Measurements from ENCODE around the gene TCP11L2.

Gene TCP11L2

DNA sequence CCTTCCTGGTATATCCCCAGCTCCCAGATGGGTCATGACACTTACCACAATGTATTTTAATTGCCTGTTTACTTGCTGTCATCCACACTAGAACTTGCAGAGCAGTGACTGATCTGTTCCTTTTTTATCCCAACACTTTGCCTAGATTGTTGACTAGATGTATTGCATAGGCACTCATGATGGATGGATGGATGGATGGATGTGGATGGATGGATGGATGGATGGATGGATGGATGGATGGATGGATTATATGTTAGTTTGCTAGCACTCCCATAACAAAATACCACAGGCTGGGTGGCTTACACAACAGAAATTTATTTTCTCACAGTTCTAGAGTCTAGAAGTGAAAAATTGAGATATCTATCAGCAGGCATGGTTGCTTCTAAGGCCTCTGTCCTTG lies 46.0 kb upstream of the TCP11L2 start:
- Histone ChIP-seq H3K27me3 (ENCODE audit: control insufficient read depth in 3 of 3, insufficient read depth in 3 of 3, low read depth in 1 of 3, low read length in 3 of 3) (peaks cover 0 to 8% (median 0%) of the 10 kb centered on the region in 3 experiments), H3K14ac (ENCODE audit: low read length) (no peak overlapping the region), H3K9me3 (replicated peaks in 1 of 2; ENCODE audit: control insufficient read depth in 2 of 2, insufficient read depth in 1 of 2, low read depth in 1 of 2, low read length in 2 of 2) (no peaks in the 10 kb centered on the region), H3K4ac (ENCODE audit: low read length) (no peak overlapping the region), H3K4me2 (ENCODE audit: insufficient read depth, low read length, poor library complexity, severe bottlenecking) (no peak overlapping the region), H3K9ac (ENCODE audit: low read depth, low read length, poor library complexity) (no peak overlapping the region), H3K4me1 (ENCODE audit: control insufficient read depth in 2 of 2, insufficient read depth in 1 of 2, low read depth in 1 of 2, low read length in 2 of 2) (peaks cover 13 to 14% of the 10 kb centered on the region in 2 donors), H2BK5ac (ENCODE audit: low read length) (no peak overlapping the region), H2AK5ac (ENCODE audit: low read depth, low read length) (no peak overlapping the region), H3K18ac (ENCODE audit: low read length) (no peak overlapping the region), H2AFZ (ENCODE audit: low read length) (no peak overlapping the region), H2BK15ac (ENCODE audit: low read length) (no peak overlapping the region), H2BK12ac (ENCODE audit: low read length) (no peak overlapping the region), H3K36me3 (replicated peaks in 1 of 2; ENCODE audit: control insufficient read depth in 2 of 2, insufficient read depth in 2 of 2, low read length in 2 of 2) (no peaks in the 10 kb centered on the region), H4K91ac (ENCODE audit: low read depth, low read length, poor library complexity) (no peak overlapping the region), H3K27ac (replicated peaks; ENCODE audit: low read length) (no peak overlapping the region), H3K79me1 (ENCODE audit: low read depth, low read length) (no peaks in the 10 kb centered on the region), H4K8ac (ENCODE audit: low read depth, low read length) (no peak overlapping the region), H3K4me3 (ENCODE audit: low read length in 2 of 2) (no peak overlapping the region), H2BK120ac (ENCODE audit: low read depth, low read length) (no peak overlapping the region), H3K23ac (ENCODE audit: low read depth, low read length, poor library complexity) (no peak overlapping the region)
- DNase-seq (ENCODE audit: low spot score): no peak

GRCh38 chr12:106258226-106258625 lies 44.3 kb upstream of the TCP11L2 start:
- Histone ChIP-seq H2AK5ac (ENCODE audit: low read depth, low read length) (no peak overlapping the region), H3K36me3 (replicated peaks in 1 of 2; ENCODE audit: control insufficient read depth in 2 of 2, insufficient read depth in 2 of 2, low read length in 2 of 2) (no peaks in the 10 kb centered on the region), H4K91ac (ENCODE audit: low read depth, low read length, poor library complexity) (no peak overlapping the region), H3K4ac (ENCODE audit: low read length) (no peak overlapping the region), H3K4me1 (ENCODE audit: control insufficient read depth in 2 of 2, insufficient read depth in 1 of 2, low read depth in 1 of 2, low read length in 2 of 2) (peaks cover 9 to 13% of the 10 kb centered on the region in 2 donors), H2BK5ac (ENCODE audit: low read length) (no peak overlapping the region), H3K14ac (ENCODE audit: low read length) (no peak overlapping the region), H4K8ac (ENCODE audit: low read depth, low read length) (no peak overlapping the region), H2BK120ac (ENCODE audit: low read depth, low read length) (no peak overlapping the region), H3K4me2 (ENCODE audit: insufficient read depth, low read length, poor library complexity, severe bottlenecking) (no peak overlapping the region), H3K23ac (ENCODE audit: low read depth, low read length, poor library complexity) (no peak overlapping the region), H3K4me3 (ENCODE audit: low read length in 2 of 2) (no peak overlapping the region), H2BK15ac (ENCODE audit: low read length) (no peak overlapping the region), H2AFZ (ENCODE audit: low read length) (no peak overlapping the region), H3K27me3 (ENCODE audit: control insufficient read depth in 3 of 3, insufficient read depth in 3 of 3, low read depth in 1 of 3, low read length in 3 of 3) (peaks cover 0 to 8% (median 0%) of the 10 kb centered on the region in 3 experiments), H2BK12ac (ENCODE audit: low read length) (no peak overlapping the region), H3K9ac (ENCODE audit: low read depth, low read length, poor library complexity) (no peak overlapping the region), H3K18ac (ENCODE audit: low read length) (no peak overlapping the region), H3K79me1 (ENCODE audit: low read depth, low read length) (no peaks in the 10 kb centered on the region), H3K27ac (replicated peaks; ENCODE audit: low read length) (no peak overlapping the region), H3K9me3 (replicated peaks in 1 of 2; ENCODE audit: control insufficient read depth in 2 of 2, insufficient read depth in 1 of 2, low read depth in 1 of 2, low read length in 2 of 2) (no peaks in the 10 kb centered on the region)
- WGBS, 2 donors (ENCODE audit: extremely low coverage in 2 of 2, insufficient read length in 2 of 2, insufficient replicate concordance in 1 of 2): no CpG with 5 or more reads among the region's 4 CpGs
- no peak for DNase-seq (ENCODE audit: low spot score)

- no peak overlapping the region for H4K8ac ChIP-seq (ENCODE audit: low read depth, low read length)
- H3K79me1 ChIP-seq (ENCODE audit: low read depth, low read length): no peaks in the 10 kb centered on the region
- peaks cover 0 to 8% (median 0%) of the 10 kb centered on the region in 3 experiments for H3K27me3 ChIP-seq (ENCODE audit: control insufficient read depth in 3 of 3, insufficient read depth in 3 of 3, low read depth in 1 of 3, low read length in 3 of 3)
- H2AK5ac ChIP-seq (ENCODE audit: low read depth, low read length): no peak overlapping the region
- H3K4me3 ChIP-seq (ENCODE audit: low read length in 2 of 2): no peak overlapping the region
- no peak overlapping the region for H2AFZ ChIP-seq (ENCODE audit: low read length)
- H3K14ac ChIP-seq (ENCODE audit: low read length): no peak overlapping the region
- H3K27ac ChIP-seq (replicated peaks; ENCODE audit: low read length): no peak overlapping the region
- no peak overlapping the region for H3K4me2 ChIP-seq (ENCODE audit: insufficient read depth, low read length, poor library complexity, severe bottlenecking)
- no peak overlapping the region for H2BK5ac ChIP-seq (ENCODE audit: low read length)
- H2BK12ac ChIP-seq (ENCODE audit: low read length): no peak overlapping the region
- WGBS, 2 donors (ENCODE audit: extremely low coverage in 2 of 2, insufficient read length in 2 of 2, insufficient replicate concordance in 1 of 2): no CpG with 5 or more reads among the region's 1 CpG
- H3K23ac ChIP-seq (ENCODE audit: low read depth, low read length, poor library complexity): no peak overlapping the region
- no peak overlapping the region for H2BK120ac ChIP-seq (ENCODE audit: low read depth, low read length)
- no peaks in the 10 kb centered on the region for H3K36me3 ChIP-seq (replicated peaks in 1 of 2; ENCODE audit: control insufficient read depth in 2 of 2, insufficient read depth in 2 of 2, low read length in 2 of 2)
- H4K91ac ChIP-seq (ENCODE audit: low read depth, low read length, poor library complexity): no peak overlapping the region
- H3K9me3 ChIP-seq (replicated peaks in 1 of 2; ENCODE audit: control insufficient read depth in 2 of 2, insufficient read depth in 1 of 2, low read depth in 1 of 2, low read length in 2 of 2): no peaks in the 10 kb centered on the region
- H3K4ac ChIP-seq (ENCODE audit: low read length): no peak overlapping the region
- no peak for DNase-seq (ENCODE audit: low spot score)
- H3K9ac ChIP-seq (ENCODE audit: low read depth, low read length, poor library complexity): no peak overlapping the region
- no peak overlapping the region for H3K18ac ChIP-seq (ENCODE audit: low read length)
- H3K4me1 ChIP-seq (ENCODE audit: control insufficient read depth in 2 of 2, insufficient read depth in 1 of 2, low read depth in 1 of 2, low read length in 2 of 2): peaks cover 9 to 12% of the 10 kb centered on the region in 2 donors
- H2BK15ac ChIP-seq (ENCODE audit: low read length): no peak overlapping the region
Observed at GRCh38 chr12:106258935-106259334, 43.6 kb upstream of the TCP11L2 start.

GRCh38 chr12:106265116-106265515 lies 37.4 kb upstream of the TCP11L2 start:
- no peaks in the 10 kb centered on the region for H3K27me3 ChIP-seq (ENCODE audit: control insufficient read depth in 3 of 3, insufficient read depth in 3 of 3, low read depth in 1 of 3, low read length in 3 of 3)
- no peak overlapping the region for H2BK12ac ChIP-seq (ENCODE audit: low read length)
- H4K91ac ChIP-seq (ENCODE audit: low read depth, low read length, poor library complexity): no peak overlapping the region
- H3K4me1 ChIP-seq (ENCODE audit: control insufficient read depth in 2 of 2, insufficient read depth in 1 of 2, low read depth in 1 of 2, low read length in 2 of 2): no peaks in the 10 kb centered on the region
- no peak overlapping the region for H3K9ac ChIP-seq (ENCODE audit: low read depth, low read length, poor library complexity)
- WGBS, 2 donors (ENCODE audit: extremely low coverage in 2 of 2, insufficient read length in 2 of 2, insufficient replicate concordance in 1 of 2): no CpG with 5 or more reads among the region's 1 CpG
- H3K9me3 ChIP-seq (replicated peaks in 1 of 2; ENCODE audit: control insufficient read depth in 2 of 2, insufficient read depth in 1 of 2, low read depth in 1 of 2, low read length in 2 of 2): no peaks in the 10 kb centered on the region
- DNase-seq (ENCODE audit: low spot score): no peak
- H3K79me1 ChIP-seq (ENCODE audit: low read depth, low read length): no peaks in the 10 kb centered on the region
- H3K14ac ChIP-seq (ENCODE audit: low read length): no peak overlapping the region
- no peak overlapping the region for H2AFZ ChIP-seq (ENCODE audit: low read length)
- H3K4ac ChIP-seq (ENCODE audit: low read length): no peak overlapping the region
- H3K18ac ChIP-seq (ENCODE audit: low read length): no peak overlapping the region
- no peak overlapping the region for H3K27ac ChIP-seq (replicated peaks; ENCODE audit: low read length)
- no peaks in the 10 kb centered on the region for H3K36me3 ChIP-seq (replicated peaks in 1 of 2; ENCODE audit: control insufficient read depth in 2 of 2, insufficient read depth in 2 of 2, low read length in 2 of 2)
- H3K4me3 ChIP-seq (ENCODE audit: low read length in 2 of 2): no peak overlapping the region
- no peak overlapping the region for H2AK5ac ChIP-seq (ENCODE audit: low read depth, low read length)
- no peak overlapping the region for H2BK120ac ChIP-seq (ENCODE audit: low read depth, low read length)
- no peak overlapping the region for H4K8ac ChIP-seq (ENCODE audit: low read depth, low read length)
- no peak overlapping the region for H3K4me2 ChIP-seq (ENCODE audit: insufficient read depth, low read length, poor library complexity, severe bottlenecking)
- no peak overlapping the region for H3K23ac ChIP-seq (ENCODE audit: low read depth, low read length, poor library complexity)
- no peak overlapping the region for H2BK15ac ChIP-seq (ENCODE audit: low read length)
- H2BK5ac ChIP-seq (ENCODE audit: low read length): no peak overlapping the region
